ENCODE measurements around the gene IL21R.

- TF ChIP-seq POLR2A (IDR thresholded peaks at IDR 0.05) (no peak), EP300 (IDR thresholded peaks at IDR 0.05; ENCODE audit: low read depth) (no peak), POLR2AphosphoS5 (IDR thresholded peaks at IDR 0.05) (no peak)
- TF ChIP-seq, protein P1, sequence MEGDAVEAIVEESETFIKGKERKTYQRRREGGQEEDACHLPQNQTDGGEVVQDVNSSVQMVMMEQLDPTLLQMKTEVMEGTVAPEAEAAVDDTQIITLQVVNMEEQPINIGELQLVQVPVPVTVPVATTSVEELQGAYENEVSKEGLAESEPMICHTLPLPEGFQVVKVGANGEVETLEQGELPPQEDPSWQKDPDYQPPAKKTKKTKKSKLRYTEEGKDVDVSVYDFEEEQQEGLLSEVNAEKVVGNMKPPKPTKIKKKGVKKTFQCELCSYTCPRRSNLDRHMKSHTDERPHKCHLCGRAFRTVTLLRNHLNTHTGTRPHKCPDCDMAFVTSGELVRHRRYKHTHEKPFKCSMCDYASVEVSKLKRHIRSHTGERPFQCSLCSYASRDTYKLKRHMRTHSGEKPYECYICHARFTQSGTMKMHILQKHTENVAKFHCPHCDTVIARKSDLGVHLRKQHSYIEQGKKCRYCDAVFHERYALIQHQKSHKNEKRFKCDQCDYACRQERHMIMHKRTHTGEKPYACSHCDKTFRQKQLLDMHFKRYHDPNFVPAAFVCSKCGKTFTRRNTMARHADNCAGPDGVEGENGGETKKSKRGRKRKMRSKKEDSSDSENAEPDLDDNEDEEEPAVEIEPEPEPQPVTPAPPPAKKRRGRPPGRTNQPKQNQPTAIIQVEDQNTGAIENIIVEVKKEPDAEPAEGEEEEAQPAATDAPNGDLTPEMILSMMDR (IDR thresholded peaks at IDR 0.05): no peak
Observed at GRCh38 chr16:27404163-27404823, 2.3 kb downstream of the IL21R start.
